ENCODE data around the gene TSPAN15.

DNA sequence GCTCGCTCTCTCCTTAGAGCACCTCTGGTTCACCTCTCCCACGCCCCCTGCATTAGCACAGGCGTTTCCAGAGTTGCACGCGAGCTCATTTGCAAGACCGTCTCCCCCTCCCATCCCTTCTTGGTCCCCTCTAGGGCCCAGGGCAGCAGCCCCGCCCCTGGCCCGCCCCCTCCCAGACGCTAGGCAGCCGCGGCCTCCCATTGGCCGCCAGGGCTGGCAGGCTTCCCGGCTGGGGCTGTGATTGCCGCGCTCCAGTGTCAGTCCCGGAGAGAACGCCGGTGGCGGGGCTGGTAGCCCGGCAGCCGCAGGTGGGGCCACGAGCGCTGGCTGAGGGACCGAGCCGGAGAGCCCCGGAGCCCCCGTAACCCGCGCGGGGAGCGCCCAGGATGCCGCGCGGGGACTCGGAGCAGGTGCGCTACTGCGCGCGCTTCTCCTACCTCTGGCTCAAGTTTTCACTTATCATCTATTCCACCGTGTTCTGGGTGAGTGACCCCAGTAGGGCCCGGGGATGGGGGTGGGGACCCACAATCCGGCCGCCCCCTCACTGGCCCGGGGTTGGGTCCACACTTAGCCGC, at the start of gene TSPAN15:
- no peak for TF ChIP-seq POLR2A (IDR thresholded peaks at IDR 0.05)
- TF ChIP-seq, protein P1, sequence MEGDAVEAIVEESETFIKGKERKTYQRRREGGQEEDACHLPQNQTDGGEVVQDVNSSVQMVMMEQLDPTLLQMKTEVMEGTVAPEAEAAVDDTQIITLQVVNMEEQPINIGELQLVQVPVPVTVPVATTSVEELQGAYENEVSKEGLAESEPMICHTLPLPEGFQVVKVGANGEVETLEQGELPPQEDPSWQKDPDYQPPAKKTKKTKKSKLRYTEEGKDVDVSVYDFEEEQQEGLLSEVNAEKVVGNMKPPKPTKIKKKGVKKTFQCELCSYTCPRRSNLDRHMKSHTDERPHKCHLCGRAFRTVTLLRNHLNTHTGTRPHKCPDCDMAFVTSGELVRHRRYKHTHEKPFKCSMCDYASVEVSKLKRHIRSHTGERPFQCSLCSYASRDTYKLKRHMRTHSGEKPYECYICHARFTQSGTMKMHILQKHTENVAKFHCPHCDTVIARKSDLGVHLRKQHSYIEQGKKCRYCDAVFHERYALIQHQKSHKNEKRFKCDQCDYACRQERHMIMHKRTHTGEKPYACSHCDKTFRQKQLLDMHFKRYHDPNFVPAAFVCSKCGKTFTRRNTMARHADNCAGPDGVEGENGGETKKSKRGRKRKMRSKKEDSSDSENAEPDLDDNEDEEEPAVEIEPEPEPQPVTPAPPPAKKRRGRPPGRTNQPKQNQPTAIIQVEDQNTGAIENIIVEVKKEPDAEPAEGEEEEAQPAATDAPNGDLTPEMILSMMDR (IDR thresholded peaks at IDR 0.05), result no peak
